COR-L47 (cell line): ENCODE measurements around the gene MAP3K1.

ENCODE experiments used
- DNase-seq: peaks from one replicate; lab custom pipeline; 2025; lab: John Stamatoyannopoulos, UW

The MAP3K1 gene

GRCh38 chr5:56849671-56850070, 34.3 kb downstream of the MAP3K1 start:
- DNase-seq, result no peak

- DNase-seq, result no peak
Observed at GRCh38 chr5:56850423-56850822, 35.1 kb downstream of the MAP3K1 start.

GRCh38 chr5:56851258-56851941, 36.1 kb downstream of the MAP3K1 start:
- DNase-seq, result no peak

GRCh38 chr5:56852228-56853000, 37.1 kb downstream of the MAP3K1 start:
- DNase-seq, result no peak

GRCh38 chr5:56853698-56854097, 38.3 kb downstream of the MAP3K1 start:
- DNase-seq, result no peak

GRCh38 chr5:56854920-56855319, 39.6 kb downstream of the MAP3K1 start:
- no peak for DNase-seq

- no peak for DNase-seq
Observed at GRCh38 chr5:56856541-56857178, 41.3 kb downstream of the MAP3K1 start.

GRCh38 chr5:56858777-56859442, 43.6 kb downstream of the MAP3K1 start:
- no peak for DNase-seq

GRCh38 chr5:56861893-56862485, 46.6 kb downstream of the MAP3K1 start:
- no peak for DNase-seq

- DNase-seq, result no peak
Observed at GRCh38 chr5:56862909-56863308, 47.6 kb downstream of the MAP3K1 start.

- DNase-seq, result no peak
Observed at GRCh38 chr5:56871777-56872176, 56.4 kb downstream of the MAP3K1 start.

- no peak for DNase-seq
Observed at GRCh38 chr5:56873056-56873455, 57.7 kb downstream of the MAP3K1 start.

GRCh38 chr5:56876327-56876726, 61.0 kb downstream of the MAP3K1 start:
- no peak for DNase-seq

GRCh38 chr5:56881571-56881970, 66.2 kb downstream of the MAP3K1 start:
- no peak for DNase-seq

- no peak for DNase-seq
Observed at GRCh38 chr5:56893251-56893951, 78.1 kb downstream of the MAP3K1 start.

- no peak for DNase-seq
Observed at GRCh38 chr5:56896763-56897162, 81.4 kb downstream of the MAP3K1 start.

GRCh38 chr5:56898213-56898612, 82.9 kb downstream of the MAP3K1 start:
- no peak for DNase-seq

GRCh38 chr5:56900395-56900794, 85.0 kb downstream of the MAP3K1 start:
- no peak for DNase-seq

GRCh38 chr5:56900858-56901578, 85.7 kb downstream of the MAP3K1 start:
- DNase-seq, result peak; percentile 6

GRCh38 chr5:56908942-56909293, 93.6 kb downstream of the MAP3K1 start:
- no peak for DNase-seq
